Loucy (cell line): ENCODE results near the gene HAUS8.
"Not testable (repeated sequence)": the region's sequence is repeated elsewhere in the genome, so short reads cannot be mapped to it uniquely, and the experiment has no call there.

Experiments used
- CTCF ChIP-seq: fragments of 200-600 bp; sonication (generic); conservative IDR thresholded peaks from 2 replicates; pipeline ENCODE4 v1.5.1; 2014; ENCODE audit warnings: mild to moderate bottlenecking, antibody characterized with exemption, low read length
- EZH2phosphoT487 ChIP-seq: fragments of 200-600 bp; IDR thresholded peaks from 2 replicates; pipeline ENCODE4 v1.6.1; 2018; ENCODE audit warnings: antibody characterized with exemption, mild to moderate bottlenecking, moderate library complexity, borderline replicate concordance

GRCh38 chr19:17024941-17025340 lies 50.3 kb downstream of the HAUS8 start:
- TF ChIP-seq CTCF, EZH2phosphoT487: not testable (repeated sequence)
